ENCODE results near the gene SLC16A13.

GRCh38 chr17:7024402-7024785, 11.4 kb upstream of the SLC16A13 start:
- TF ChIP-seq CTCF (IDR thresholded peaks at IDR 0.05) (no peak), REST (IDR thresholded peaks at IDR 0.05; ENCODE audit: insufficient read depth in 1 of 2, low read depth in 2 of 2, low read length in 1 of 2) (no peak), POLR2AphosphoS5 (IDR thresholded peaks at IDR 0.05; ENCODE audit: low read depth, low read length) (no peak)
